AG04450 (cell line): Measurements from ENCODE around the gene ESR1. TPM values are rescaled to one million over a fixed set of nuclear protein-coding genes. Genes with fewer than 3 reads are reported as not detected.
"Not testable (repeated sequence)": the region's sequence is repeated elsewhere in the genome, so short reads cannot be mapped to it uniquely, and the experiment has no call there.

Experiments used
- CTCF ChIA-PET: fragments of 300-600, 350-600 bp; formaldehyde crosslinking; extraction: SDS; loops from one replicate; lab custom pipeline; 2022; ENCODE audit warnings: antibody characterized with exemption, inconsistent platforms; lab: Charles Lee
- POLR2A ChIA-PET: fragments of 350-600 bp; formaldehyde crosslinking; extraction: SDS; loops from one replicate; lab custom pipeline; 2021; ENCODE audit warnings: antibody characterized with exemption, inconsistent platforms; lab: Yijun Ruan, JAX
- DNase-seq: peaks from one replicate; pipeline ENCODE4 v3.0.0-alpha.2; 2011; ENCODE audit warnings: low read depth, low spot score
- H3K27ac ChIP-seq: one replicate; pipeline ENCODE4 v1.5.1; 2012; ENCODE audit warnings: low read depth, low read length, control low read depth
- H3K27me3 ChIP-seq: one replicate; pipeline ENCODE4 v1.6.0; 2012; ENCODE audit warnings: low read length; ENCODE audit not compliant: control insufficient read depth, insufficient read depth
- H3K4me3 ChIP-seq: 2 replicates; pipeline ENCODE4 v1.5.1; 2011; ENCODE audit warnings: mild to moderate bottlenecking, low read depth, low read length, control low read depth
- H3K9me3 ChIP-seq: 2 replicates; pipeline ENCODE4 v1.5.1; 2012; ENCODE audit warnings: low read length; ENCODE audit not compliant: control insufficient read depth, insufficient read depth
- polyA plus RNA-seq: library from polyadenylated mRNA; depleted of rRNA; stranded (reverse); fragments of >200 nt; gene quantifications from 2 replicates; pipeline ENCODE4 v1.2.3, GENCODE V29; 2011
- TF ChIP-seq, protein P1 (sequence below): IDR thresholded peaks from 2 replicates; pipeline ENCODE4 v1.5.1; 2011; ENCODE audit warnings: low read depth, low read length, control low read depth, inconsistent platforms

ESR1 gene
- polyA plus RNA-seq, 1 experiment: 0.02 TPM

DNA sequence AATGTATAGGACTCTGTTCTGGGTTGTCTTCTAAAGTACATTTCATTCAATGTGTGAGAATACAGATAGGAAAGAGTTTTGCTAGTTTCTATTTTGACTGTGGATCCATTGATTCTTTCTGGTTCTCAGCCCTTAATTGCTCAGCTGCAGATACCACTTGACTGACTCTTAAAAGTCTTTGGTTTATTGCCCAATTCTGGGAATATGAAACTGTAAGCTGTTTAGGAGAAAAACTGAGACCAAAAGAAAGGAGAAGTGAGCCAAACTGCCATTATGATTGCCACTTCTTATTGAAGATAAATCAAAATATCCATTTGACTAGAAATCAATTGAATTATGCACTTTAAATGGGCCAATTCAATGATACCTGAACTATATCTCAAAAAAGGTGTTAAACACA, 211.4 kb downstream of the ESR1 start:
- Histone ChIP-seq H3K27me3 (no peaks in the 10 kb centered on the region), H3K4me3 (no peak overlapping the region), H3K9me3 (no peaks in the 10 kb centered on the region), H3K27ac (no peak overlapping the region)
- ChIA-PET POLR2A (no interaction called here), CTCF (no interaction called here)
- TF ChIP-seq, protein P1, sequence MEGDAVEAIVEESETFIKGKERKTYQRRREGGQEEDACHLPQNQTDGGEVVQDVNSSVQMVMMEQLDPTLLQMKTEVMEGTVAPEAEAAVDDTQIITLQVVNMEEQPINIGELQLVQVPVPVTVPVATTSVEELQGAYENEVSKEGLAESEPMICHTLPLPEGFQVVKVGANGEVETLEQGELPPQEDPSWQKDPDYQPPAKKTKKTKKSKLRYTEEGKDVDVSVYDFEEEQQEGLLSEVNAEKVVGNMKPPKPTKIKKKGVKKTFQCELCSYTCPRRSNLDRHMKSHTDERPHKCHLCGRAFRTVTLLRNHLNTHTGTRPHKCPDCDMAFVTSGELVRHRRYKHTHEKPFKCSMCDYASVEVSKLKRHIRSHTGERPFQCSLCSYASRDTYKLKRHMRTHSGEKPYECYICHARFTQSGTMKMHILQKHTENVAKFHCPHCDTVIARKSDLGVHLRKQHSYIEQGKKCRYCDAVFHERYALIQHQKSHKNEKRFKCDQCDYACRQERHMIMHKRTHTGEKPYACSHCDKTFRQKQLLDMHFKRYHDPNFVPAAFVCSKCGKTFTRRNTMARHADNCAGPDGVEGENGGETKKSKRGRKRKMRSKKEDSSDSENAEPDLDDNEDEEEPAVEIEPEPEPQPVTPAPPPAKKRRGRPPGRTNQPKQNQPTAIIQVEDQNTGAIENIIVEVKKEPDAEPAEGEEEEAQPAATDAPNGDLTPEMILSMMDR: no peak
- DNase-seq: no peak

DNA sequence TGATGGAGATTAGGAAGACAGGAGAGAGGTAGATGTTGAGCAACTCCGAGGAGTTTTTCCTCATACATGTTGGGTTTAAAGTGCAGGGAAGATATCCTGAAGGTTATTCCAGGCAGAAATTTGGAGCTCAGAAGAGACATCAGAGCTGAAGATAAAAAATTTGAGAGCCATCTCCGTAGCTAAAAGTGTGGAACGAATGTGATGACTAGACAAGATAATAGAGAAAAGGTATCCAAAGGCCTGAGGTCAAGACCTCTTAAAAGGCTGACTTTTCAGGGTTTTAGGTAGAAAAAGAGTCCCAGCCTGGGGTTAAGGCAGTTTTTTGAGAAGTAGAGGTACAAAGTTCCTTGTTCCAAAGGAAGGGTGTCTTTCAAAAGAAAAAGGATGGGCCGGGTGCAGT, 214.8 kb downstream of the ESR1 start:
- CTCF ChIA-PET: no interaction called here
- TF ChIP-seq, protein P1: no peak
- no peaks in the 10 kb centered on the region for H3K9me3 ChIP-seq
- POLR2A ChIA-PET: no interaction called here
- H3K4me3 ChIP-seq: no peak overlapping the region
- no peaks in the 10 kb centered on the region for H3K27me3 ChIP-seq
- H3K27ac ChIP-seq: no peak overlapping the region
- DNase-seq: no peak

DNA sequence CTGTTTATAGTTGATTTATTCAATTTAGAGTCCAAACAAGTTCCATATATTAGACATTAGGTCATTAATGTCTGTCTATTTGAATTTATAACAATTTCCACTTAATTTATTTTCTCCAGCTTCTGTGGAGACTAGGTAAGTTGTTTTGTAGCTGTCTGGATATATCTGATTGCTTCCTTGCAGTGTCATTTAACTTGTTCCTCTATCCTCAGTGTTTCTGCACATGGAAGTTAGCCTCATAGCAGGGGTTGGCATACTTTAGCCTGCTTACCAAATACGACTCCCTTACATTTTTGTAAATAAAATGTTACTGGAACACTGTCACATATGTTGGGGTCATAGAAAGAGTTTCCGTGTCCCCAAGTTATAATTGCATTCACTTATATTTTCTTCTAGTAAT, 216.1 kb downstream of the ESR1 start:
- no peak overlapping the region for H3K4me3 ChIP-seq
- CTCF ChIA-PET: no interaction called here
- TF ChIP-seq, protein P1: no peak
- H3K27me3 ChIP-seq: no peaks in the 10 kb centered on the region
- POLR2A ChIA-PET: no interaction called here
- no peak overlapping the region for H3K27ac ChIP-seq
- no peak for DNase-seq
- no peaks in the 10 kb centered on the region for H3K9me3 ChIP-seq

DNA sequence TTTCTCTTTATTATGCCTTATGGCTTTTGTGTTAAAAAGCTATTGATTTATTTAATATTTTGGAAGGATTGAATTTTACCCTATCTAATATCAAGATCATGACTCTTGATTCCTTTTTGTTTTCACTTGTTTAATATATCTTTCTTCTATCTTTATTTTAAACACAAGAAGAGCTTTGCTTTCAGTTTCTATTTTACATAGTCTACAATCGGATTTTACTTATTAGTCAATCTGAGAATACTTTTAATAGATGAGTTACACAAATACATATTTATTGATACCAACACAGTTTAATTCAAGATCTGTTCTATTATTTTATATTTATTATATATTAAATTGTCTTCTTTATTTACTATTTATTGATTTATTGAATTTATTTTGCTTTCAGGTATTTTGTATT, 218.8 kb downstream of the ESR1 start:
- CTCF ChIA-PET: interaction anchor here (1.5 kb wide), 1 partner anchor 98 kb away, joined by 6 read pairs; no protein-coding TSS in a partner anchor

DNA sequence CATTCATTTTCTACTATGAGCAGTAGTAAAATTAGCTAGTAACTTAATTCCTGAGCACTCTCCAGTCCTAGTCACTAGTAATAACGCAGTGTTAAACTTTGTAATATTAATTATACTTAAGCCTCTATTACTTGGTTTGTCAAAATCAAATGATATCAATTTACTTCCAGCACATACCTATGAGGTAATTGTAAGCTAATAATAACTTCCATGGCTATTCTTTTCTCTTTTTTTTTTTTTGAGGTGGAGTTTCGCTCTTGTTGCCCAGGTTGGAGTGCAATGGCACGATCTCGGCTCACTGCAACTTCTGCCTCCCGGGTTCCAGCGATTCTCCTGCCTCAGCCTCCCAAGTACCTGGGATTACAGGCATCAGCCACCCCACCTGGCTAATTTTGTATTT, 219.3 kb downstream of the ESR1 start:
- DNase-seq, POLR2A ChIA-PET, H3K4me3 ChIP-seq, H3K9me3 ChIP-seq, H3K27me3 ChIP-seq, H3K27ac ChIP-seq: not testable (repeated sequence)
- CTCF ChIA-PET: interaction anchor here (1.5 kb wide), 1 partner anchor 98 kb away, joined by 6 read pairs; no protein-coding TSS in a partner anchor

More for the DNA sequence above, 218.8 kb downstream of the ESR1 start:
- TF ChIP-seq, protein P1: no peak
- POLR2A ChIA-PET: no interaction called here
- Histone ChIP-seq H3K27me3 (no peaks in the 10 kb centered on the region), H3K27ac (no peak overlapping the region), H3K9me3 (no peaks in the 10 kb centered on the region), H3K4me3 (no peak overlapping the region)
- no peak for DNase-seq

DNA sequence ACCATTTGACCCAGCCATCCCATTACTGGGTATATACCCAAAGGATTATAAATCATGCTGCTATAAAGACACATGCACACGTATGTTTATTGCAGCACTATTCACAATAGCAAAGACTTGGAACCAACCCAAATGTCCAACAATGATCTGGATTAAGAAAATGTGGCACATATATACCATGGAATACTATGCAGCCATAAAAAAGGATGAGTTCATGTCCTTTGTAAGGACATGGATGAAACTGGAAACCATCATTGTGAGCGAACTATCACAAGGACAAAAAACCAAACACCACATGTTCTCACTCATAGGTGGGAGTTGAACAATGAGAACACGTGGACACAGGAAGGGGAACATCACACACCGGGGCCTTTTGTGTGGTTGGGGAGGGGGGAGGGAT, 226.3 kb downstream of the ESR1 start:
- CTCF ChIA-PET, H3K27me3 ChIP-seq, DNase-seq, H3K9me3 ChIP-seq, POLR2A ChIA-PET, H3K27ac ChIP-seq, H3K4me3 ChIP-seq: not testable (repeated sequence)
